Measurements from ENCODE around the gene ZIC5. TPM values are rescaled to one million over a fixed set of nuclear protein-coding genes. Genes with fewer than 3 reads are reported as not detected.

Gene ZIC5
- total RNA-seq, 4 donors from 2014 or later = not detected

DNA sequence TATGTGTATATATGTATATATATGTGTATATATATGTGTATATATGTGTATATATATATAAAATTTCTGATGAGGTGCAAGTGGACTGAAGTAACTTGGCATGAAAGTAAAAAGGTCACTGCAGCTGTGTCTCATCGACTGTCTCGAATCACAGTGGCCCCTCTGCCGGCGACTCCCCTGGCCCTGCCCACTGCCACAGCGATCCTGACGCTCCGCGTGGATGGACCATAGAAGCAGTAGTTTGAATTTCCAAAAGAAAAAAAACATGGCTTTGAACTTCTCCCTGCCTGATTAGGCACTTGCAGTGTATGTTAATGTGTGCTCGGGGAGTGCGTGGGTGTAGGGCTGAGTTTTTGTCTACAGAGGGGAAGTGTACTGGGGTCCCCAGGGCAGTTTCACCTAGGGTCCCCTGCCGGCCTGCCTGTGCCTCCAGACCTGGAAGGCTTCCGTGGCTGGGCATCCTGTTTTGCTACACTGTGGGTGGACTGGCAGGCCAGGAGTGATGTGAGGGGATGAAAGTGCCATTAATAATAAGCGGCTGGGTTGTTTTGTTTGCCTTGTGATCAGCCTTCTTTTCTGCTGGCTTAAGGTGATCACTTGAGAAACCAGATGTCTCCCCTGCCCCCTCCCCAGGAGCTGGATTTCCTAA lies 10.8 kb downstream of the ZIC5 start:
- no peak for DNase-seq
- Histone ChIP-seq H3K36me3 (no peaks in the 10 kb centered on the region), H3K27me3 (peaks cover 35 to 100% (median 63%) of the 10 kb centered on the region in 4 donors), H3K4me1 (peaks cover 19 to 40% (median 27%) of the 10 kb centered on the region in 3 donors), H3K27ac (no peak overlapping the region), H3K4me3 (no peak overlapping the region), H3K9me3 (no peaks in the 10 kb centered on the region)
- 16 to 22% methylated on average over 12 to 13 of the region's 13 CpGs for WGBS, 2 donors
- intact Hi-C loops (cut with DNase I) = no loop called here
- no peak for TF ChIP-seq POLR2A (IDR thresholded peaks at IDR 0.05)
- no peak for TF ChIP-seq CTCF (IDR thresholded peaks at IDR 0.05)

DNA sequence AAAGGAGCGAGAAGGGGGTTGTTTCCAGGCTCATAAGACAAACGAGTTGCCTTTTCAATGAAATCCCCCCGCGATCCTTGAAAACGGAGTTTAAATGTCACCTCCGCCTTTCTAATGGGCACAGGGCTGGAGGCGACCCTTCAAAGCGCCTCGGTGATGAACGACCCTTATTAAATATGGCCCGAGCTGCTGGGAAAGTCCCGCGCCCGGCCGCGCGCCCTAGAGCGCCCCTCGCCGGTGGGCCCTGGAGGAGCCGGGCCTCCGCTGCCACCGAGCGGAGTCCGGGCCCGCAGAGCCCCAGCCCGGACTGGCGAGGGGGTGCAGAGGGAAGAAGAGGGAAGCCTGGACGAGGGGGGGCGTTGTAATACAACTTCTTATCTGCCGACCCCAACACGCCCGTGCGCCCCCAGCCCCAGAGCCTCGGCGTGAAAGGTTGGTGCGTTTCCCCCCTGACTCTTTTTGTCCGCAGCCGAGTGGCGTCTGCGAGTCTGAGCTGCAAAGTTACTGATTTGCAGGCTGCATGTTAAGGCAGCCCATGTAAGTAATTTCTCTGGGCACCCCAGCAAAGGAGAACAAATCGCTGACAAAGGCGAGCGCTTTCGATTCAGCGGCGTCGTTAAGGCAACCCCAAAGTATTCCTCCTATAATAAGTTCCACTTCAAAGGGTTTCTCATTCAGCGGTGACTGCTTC lies 11.9 kb downstream of the ZIC5 start:
- Histone ChIP-seq H3K9me3 (no peaks in the 10 kb centered on the region), H3K36me3 (no peaks in the 10 kb centered on the region), H3K4me1 (peaks cover 20 to 44% (median 30%) of the 10 kb centered on the region in 3 donors), H3K27me3 (peaks cover 36 to 100% (median 65%) of the 10 kb centered on the region in 4 donors), H3K27ac (no peak overlapping the region), H3K4me3 (peak overlapping the region in 2 of 4 donors; percentile 22 to 37)
- intact Hi-C loops (cut with DNase I) = no loop called here
- TF ChIP-seq CTCF (IDR thresholded peaks at IDR 0.05) (no peak), POLR2A (IDR thresholded peaks at IDR 0.05) (no peak)
- 5 to 23% methylated on average over 19 to 23 of the region's 49 CpGs for WGBS, 2 donors
- no peak for DNase-seq

GRCh38 chr13:99959127-99959539 lies 12.4 kb downstream of the ZIC5 start:
- no peak for DNase-seq
- Histone ChIP-seq H3K36me3 (no peaks in the 10 kb centered on the region), H3K9me3 (no peaks in the 10 kb centered on the region), H3K27ac (no peak overlapping the region), H3K27me3 (peaks cover 36 to 100% (median 66%) of the 10 kb centered on the region in 4 donors), H3K4me3 (no peak overlapping the region), H3K4me1 (peaks cover 20 to 44% (median 30%) of the 10 kb centered on the region in 3 donors)
- WGBS, 2 donors = 20 to 22% methylated on average over 10 of the region's 10 CpGs
- TF ChIP-seq CTCF (IDR thresholded peaks at IDR 0.05) (no peak), POLR2A (IDR thresholded peaks at IDR 0.05) (no peak)
- intact Hi-C loops (cut with DNase I) = no loop called here

DNA sequence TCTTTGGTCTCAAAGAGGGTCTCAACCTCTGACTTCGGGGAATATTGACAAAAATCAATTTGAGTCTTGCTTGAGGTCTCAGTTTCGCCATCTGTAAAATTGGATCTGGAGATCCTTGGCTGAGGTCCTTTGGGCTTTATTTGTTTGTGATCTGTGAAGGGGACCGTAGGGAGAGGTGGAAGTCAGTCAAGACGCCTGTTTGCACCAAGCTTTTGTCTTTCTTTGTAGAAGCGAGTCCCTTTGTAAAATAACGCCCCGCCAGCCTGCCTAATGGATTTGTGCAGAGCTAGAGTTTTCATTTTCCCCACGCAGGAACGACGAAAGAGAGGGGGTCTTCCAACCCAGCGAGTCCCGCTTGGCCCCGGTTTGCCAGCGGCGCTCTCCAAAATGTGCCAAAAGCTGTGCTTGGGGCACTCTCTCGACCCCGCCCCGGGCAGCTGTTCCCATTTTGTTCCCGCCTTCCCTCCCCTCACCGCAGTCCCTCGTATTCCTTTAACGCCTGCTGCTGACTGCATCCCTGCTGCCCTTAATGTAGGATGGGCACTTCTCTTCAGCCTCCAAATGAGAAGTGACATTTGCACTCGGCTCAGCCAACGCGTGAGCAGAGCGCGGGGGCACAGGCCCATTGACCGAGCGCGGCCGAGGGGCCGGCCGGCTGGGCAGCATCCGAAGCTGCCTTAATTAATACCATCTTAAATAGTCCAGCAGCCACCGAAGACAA lies 13.0 kb downstream of the ZIC5 start:
- Histone ChIP-seq H3K9me3 (no peaks in the 10 kb centered on the region), H3K27ac (no peak overlapping the region), H3K4me1 (peaks cover 20 to 44% (median 30%) of the 10 kb centered on the region in 3 donors), H3K27me3 (peaks cover 36 to 100% (median 65%) of the 10 kb centered on the region in 4 donors), H3K36me3 (no peaks in the 10 kb centered on the region), H3K4me3 (no peak overlapping the region)
- TF ChIP-seq POLR2A (IDR thresholded peaks at IDR 0.05) = no peak
- TF ChIP-seq CTCF (IDR thresholded peaks at IDR 0.05) = no peak
- WGBS, 2 donors = 19 to 26% methylated on average over 19 to 21 of the region's 35 CpGs
- intact Hi-C loops (cut with DNase I) = no loop called here
- no peak for DNase-seq
